H1 (cell line): ENCODE data around the gene BRME1. TPM values are rescaled to one million over a fixed set of nuclear protein-coding genes. Genes with fewer than 3 reads are reported as not detected.

ENCODE experiments used
- CHD7 ChIP-seq: fragments of 300-600 bp; sonication (generic); IDR thresholded peaks from 2 replicates; pipeline ENCODE4 v1.7.1; 2012; ENCODE audit warnings: low read length, moderate library complexity, mild to moderate bottlenecking, inconsistent platforms; ENCODE audit not compliant: insufficient replicate concordance
- polyA plus RNA-seq, 7 experiments: library from polyadenylated mRNA; depleted of rRNA in 3 of 7; stranded (reverse) in 5 of 7; unstranded in 2 of 7; fragments of >200 nt in 5 of 7; fragments of 200-250 nt in 2 of 7; gene quantifications; 1 replicate in 5 of 7; 2 replicates in 1 of 7; 4 replicates in 1 of 7; pipeline versions ENCODE4 v1.2.1 to v1.2.3, GENCODE V29; 2011 to 2013; ENCODE audit warnings: missing spikeins in 2 of 7, mixed read lengths in 2 of 7
- total RNA-seq: library from RNA; stranded (reverse); fragmentation: NEBNext Ultra II Directional; extraction: Animal tissue kit (Norgen Biotek cat#: 25700); gene quantifications from 2 replicates; pipeline ENCODE4 v1.2.1, GENCODE V29; 2021

The BRME1 gene
- total and polyA plus RNA-seq, 2 of the 8 experiments (the other 6 are each of a cell fraction or from before 2014, with no cell fraction given) = 4.6 to 4.7 TPM

GRCh38 chr19:13954185-13954584, 48.3 kb upstream of the BRME1 start (continued):
- TF ChIP-seq CHD7 = no peak
